PFSK-1 (cell line): ENCODE data around the gene SYTL3.

ENCODE experiments used
- FOXP2 ChIP-seq: optimal IDR thresholded peaks from 2 replicates; pipeline ENCODE3; 2011; ENCODE audit warnings: borderline replicate concordance, control low read depth, inconsistent platforms; ENCODE audit not compliant: insufficient read depth; ENCODE audit errors: extremely low read length, extremely low read depth
- POLR2AphosphoS5 ChIP-seq: IDR thresholded peaks from 2 replicates; pipeline ENCODE4 v1.6.1; 2012; ENCODE audit warnings: low read depth, mild to moderate bottlenecking, control low read depth, low read length, moderate library complexity
- REST ChIP-seq, 2 experiments: IDR thresholded peaks; 2 replicates each; pipeline versions ENCODE4 v1.6.1 to v1.8.0; 2011 to 2012; ENCODE audit warnings: low read depth in 2 of 2, low read length in 2 of 2, control low read depth in 1 of 2, inconsistent platforms in 1 of 2, mild to moderate bottlenecking in 1 of 2, moderate library complexity in 1 of 2; ENCODE audit not compliant: insufficient read depth in 1 of 2
- SIN3A ChIP-seq: IDR thresholded peaks from 2 replicates; pipeline ENCODE4 v1.6.1; 2012; ENCODE audit warnings: mild to moderate bottlenecking, low read length, moderate library complexity, borderline replicate concordance; ENCODE audit not compliant: insufficient read depth
- TAF1 ChIP-seq: IDR thresholded peaks from 2 replicates; pipeline ENCODE4 v1.6.1; 2012; ENCODE audit warnings: low read length, control low read depth, borderline replicate concordance; ENCODE audit not compliant: insufficient read depth

The SYTL3 gene

GRCh38 chr6:158763434-158764182, 113.8 kb downstream of the SYTL3 start:
- TF ChIP-seq TAF1 (no peak), POLR2AphosphoS5 (no peak)

DNA sequence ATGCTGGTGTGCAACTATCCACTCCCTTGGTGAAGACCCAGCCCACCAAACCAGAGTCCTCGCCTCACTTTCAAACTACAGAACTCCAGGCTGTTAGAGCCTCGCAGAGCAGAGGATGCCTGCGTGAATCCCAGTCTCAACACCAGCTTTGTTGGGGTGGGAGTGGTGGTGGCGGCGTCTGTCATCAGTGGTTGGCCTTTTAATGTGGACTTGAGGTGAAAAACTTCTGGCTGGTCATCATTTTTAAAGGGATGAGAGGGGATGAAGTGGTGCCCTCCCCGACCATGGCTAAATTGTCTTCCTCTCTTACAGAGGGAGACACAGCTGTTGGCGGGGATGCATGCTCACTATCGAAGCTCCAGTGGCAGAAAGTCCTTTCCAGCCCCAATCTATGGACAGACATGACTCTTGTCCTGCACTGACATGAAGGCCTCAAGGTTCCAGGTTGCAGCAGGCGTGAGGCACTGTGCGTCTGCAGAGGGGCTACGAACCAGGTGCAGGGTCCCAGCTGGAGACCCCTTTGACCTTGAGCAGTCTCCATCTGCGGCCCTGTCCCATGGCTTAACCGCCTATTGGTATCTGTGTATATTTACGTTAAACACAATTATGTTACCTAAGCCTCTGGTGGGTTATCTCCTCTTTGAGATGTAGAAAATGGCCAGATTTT, 114.5 kb downstream of the SYTL3 start:
- TF ChIP-seq SIN3A (no peak), FOXP2 (no peak), REST (IDR thresholded peaks at IDR 0.05; ENCODE audit: insufficient read depth in 1 of 2, low read depth in 2 of 2, low read length in 2 of 2) (no peak), TAF1 (no peak), POLR2AphosphoS5 (no peak)

DNA sequence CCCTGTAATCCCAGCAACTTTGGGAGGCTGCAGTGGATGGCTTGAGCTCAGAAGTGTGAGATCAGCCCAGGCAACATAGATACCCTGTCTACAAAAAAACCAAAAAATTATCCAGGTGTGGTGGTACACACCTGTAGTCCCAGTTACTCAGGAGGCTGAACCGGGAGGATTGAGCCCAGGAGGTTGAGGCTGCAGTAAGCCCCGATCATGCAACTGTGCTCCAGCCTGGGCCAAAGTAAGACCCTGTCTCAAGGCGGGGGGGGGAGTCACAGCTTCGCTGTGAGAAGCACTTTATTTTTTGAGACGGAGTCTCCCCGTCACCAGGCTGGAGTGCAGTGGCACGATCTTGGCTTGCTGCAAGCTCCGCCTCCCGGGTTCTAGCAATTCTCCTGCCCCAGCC, 115.1 kb downstream of the SYTL3 start:
- TF ChIP-seq REST (IDR thresholded peaks at IDR 0.05; ENCODE audit: insufficient read depth in 1 of 2, low read depth in 2 of 2, low read length in 2 of 2) (no peak), POLR2AphosphoS5 (no peak), FOXP2 (no peak), SIN3A (no peak), TAF1 (no peak)

- TF ChIP-seq FOXP2 (no peak), TAF1 (no peak), POLR2AphosphoS5 (no peak), REST (IDR thresholded peaks at IDR 0.05; ENCODE audit: insufficient read depth in 1 of 2, low read depth in 2 of 2, low read length in 2 of 2) (no peak), SIN3A (no peak)
Observed at GRCh38 chr6:158765499-158766068, 115.7 kb downstream of the SYTL3 start.

- TF ChIP-seq FOXP2 (no peak), POLR2AphosphoS5 (no peak)
Observed at GRCh38 chr6:158766621-158767455, 117.0 kb downstream of the SYTL3 start.

DNA sequence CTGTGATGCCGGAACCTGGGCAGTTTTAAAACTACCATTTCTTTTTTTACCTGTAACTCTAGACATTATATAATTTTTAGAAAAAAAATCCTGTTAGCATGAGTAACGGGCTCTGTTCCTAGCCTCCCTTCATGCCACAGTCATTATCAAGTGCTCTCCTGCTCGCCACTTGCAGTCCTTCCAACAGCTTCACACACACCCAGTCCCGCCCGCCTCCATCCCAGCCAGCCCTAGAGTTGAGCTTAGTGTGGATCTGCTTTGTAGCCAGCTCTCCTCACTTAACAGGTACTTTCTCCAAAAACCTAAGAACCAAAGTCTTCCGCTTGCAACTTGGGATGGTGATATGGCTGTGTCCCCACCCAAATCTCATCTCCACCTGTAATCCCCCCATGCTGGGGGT, 117.9 kb downstream of the SYTL3 start:
- TF ChIP-seq POLR2AphosphoS5 (no peak), TAF1 (no peak), REST (IDR thresholded peaks at IDR 0.05; ENCODE audit: insufficient read depth in 1 of 2, low read depth in 2 of 2, low read length in 2 of 2) (no peak), SIN3A (no peak), FOXP2 (no peak)
